GM18508 (cell line): ENCODE measurements around the gene SLC4A11.

Experiments
- ATAC-seq: cut with Tn5 transposase; IDR thresholded peaks from one replicate; pipeline ENCODE4 v1.9.1; 2021; ENCODE audit warnings: moderate number of reproducible peaks; ENCODE audit not compliant: insufficient read depth, unreplicated experiment

Gene SLC4A11

DNA sequence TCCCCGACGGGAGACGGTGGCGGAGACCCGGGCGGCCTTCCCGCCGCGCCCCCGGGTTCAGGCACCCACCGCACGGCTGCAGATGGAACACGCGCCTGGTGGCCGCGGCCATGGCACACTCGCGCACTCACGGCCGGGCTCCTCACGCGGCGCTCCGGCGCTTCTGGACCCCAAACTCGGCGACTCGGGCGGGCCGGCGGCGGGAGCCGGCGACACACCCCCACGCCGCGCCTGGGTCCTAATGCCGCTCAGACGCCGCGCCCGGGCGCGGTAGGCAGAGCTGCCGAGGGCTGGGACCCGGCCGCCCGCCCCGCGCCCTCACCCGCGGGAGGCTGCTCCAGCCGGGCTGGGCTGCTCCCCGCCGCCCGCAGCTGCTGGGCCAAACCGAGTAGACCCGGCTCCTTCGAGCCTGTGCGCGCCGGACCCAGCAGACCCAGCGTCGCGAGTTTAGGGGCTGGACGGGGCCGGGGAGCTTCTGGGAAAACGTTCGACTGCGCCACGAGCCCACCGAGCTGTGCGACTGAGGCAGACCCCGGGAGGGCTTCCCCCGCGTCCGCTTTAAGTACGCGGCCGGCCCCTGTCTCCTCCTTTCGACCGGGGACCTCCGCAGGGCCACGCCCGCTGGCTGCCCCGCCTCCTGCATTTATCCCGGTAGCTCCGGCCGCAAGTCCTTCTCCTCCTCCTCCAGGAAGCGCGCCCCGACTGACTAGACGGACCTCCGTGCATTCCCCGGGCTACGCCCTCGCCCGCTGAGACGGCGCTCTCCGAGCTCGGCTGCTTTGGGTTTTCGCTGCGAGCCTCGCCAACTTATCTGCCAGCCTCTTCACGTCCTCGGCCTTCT is at the start of gene SLC4A11:
TSS of gene SLC4A11 (minus strand) at position 165 of the 841 bp plus-strand sequence. CDS start at position 112, 53 bp downstream.
- ATAC-seq = no peak

DNA sequence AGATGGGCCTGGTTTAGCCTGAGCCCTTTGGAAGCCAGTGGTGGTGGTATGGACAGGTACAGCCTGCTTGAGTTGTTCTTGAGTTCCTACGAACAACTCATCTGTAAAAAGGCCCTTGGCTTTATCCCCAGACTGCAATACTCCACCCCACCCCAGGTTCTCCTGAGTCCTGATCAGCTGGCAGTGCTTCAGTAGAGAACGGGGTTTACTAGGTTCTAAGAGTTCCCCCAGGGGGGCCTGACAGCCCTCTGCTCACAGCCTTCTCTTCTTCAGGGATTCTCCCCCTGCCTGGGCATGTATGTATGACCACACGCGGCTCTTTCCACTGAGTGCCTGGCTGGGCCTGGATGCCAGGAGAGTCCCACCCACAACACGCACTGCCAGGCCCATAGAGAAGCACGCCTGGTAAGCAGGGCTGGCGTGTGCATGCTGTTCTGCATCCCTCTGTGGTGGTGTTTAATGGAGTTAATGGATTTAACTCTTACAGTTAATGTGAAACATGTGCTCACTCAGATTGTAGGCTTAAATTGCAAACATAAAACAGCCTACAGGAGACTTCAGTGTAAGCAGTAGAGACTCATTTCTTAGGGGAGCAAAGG is 44.3 kb upstream of the SLC4A11 start:
- no peak for ATAC-seq

DNA sequence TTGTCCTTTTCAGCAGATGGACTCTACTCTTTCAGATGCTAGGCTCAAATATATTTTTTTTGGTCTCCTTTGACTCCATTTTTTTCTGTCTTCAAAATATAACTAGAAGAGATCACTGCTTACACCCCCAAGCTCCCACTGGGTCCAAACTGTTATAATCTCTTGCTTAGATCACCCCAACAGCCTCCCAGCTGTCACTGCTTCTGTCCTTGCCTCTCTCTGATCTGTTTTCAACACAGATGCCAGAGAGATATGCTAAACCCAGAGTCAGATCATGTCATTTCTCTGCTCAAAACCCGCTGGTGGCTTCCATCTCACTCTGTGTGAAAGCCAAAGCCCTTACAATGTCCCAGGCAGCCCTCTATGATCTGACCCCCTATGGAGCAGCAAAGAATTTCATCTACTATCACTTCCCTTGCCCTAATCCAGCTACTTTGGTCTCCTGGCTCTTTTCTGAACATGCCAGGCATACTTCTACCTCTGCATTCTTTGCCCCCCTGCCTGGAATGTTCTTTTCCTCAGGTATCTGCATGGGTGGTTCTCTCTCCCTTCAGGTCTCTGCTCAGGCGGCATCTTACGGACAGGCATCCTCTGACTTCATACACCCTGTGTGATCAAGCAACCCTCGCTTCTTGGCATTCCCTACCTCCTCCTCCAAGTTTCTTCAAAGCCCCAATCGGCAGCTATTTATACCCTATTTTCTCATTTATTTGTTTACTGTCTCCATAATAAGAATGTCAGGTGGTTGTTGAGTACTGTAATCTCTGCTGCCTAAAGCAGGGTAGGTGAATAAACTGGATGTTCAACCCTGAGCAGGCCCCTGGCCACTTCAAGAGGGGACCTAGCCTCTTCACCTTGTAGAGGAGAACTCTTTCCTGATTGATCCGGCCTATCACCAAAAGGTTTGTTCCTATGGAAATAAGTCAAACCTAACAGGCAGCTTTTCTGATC is 43.6 kb upstream of the SLC4A11 start:
- no peak for ATAC-seq

DNA sequence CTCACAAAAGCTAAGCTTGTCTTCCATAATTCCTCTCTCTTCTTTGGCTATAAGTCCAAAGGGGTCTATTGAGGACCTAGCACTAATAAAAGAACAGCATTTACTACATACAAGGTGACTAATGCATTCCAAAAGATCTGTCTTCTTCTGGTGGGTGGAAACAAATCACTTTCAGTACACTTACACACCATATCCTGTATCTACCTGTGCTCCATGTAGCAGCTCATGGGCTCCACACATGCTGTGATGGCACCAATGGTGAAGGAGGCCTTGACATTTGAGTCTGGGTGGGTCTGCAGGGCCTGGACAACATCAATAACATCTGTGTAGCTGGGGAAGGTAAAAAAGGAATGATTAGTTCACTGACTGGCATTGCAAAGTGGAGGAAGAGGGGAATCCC is 42.4 kb upstream of the SLC4A11 start:
- ATAC-seq = no peak

DNA sequence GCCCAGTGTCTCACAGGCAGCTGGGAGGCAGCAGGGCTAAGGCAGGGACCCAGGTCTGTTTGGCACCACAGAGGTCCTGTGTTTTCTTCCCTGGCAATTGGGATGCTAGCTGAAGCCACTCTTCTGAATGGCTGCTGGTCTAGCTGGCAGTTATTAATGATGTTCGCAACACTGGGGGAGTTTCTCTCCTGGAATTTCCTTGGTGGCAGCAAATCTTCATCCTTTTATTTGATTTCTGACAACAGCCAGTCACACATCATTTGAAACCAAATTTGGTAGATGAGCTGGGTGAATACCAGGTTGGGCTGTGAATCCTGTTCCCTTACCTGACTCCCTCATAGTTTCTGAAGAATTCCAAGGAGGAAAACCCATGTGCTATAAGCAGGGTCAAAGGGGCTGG is 40.8 kb upstream of the SLC4A11 start:
- no peak for ATAC-seq

DNA sequence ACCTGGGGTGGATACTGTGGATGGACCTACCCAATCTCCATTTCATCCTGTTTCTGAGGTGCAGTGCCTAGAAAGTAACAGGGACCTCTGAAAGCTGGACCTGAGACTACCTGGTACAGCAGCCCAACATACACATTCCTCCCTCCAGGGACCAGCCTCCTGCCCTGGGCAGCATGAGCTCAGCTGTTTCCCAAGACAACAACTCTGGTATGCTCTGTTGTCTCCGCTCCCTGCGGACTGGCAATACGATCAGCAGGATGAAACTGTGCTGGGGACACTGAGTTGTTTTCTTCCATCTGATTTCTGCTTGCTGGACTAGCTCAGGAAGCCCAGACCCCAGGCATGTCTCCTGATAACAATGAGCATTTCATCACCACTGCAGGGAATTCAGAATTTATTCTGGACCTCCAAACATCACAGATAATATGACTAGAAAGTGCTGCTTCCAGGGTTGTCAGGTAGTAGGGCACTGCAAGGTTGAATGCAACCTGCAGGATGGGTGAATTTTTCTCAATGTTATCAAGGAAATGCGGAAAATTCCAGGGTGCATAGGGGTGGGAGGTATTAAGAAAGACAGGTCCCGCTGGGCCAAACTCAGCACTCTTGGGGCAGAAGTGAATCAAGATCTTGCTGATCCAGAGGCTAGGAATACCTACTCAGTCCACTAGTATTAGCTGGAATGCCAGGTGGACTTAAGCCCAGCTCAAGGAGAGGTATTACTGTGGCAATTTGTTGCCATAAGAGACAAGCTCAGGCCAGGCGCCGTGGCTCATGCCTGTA is 38.9 kb upstream of the SLC4A11 start:
- no peak for ATAC-seq

DNA sequence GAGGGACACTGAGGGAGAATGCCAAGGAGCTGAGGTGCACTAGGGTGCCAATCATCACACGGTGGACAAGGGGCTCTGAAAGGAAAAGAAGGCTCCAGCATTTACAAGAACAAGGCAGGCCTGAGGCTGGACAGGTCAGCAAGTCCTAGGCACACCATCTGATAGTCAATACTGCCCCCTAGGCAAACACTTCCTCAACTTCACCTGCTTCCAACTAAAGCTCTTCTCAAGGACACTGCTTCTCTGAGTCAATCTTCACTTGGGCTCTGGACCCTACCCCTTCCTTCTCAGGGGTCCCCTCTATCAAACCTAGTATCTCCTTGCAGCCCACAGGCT is 37.7 kb upstream of the SLC4A11 start:
- no peak for ATAC-seq

DNA sequence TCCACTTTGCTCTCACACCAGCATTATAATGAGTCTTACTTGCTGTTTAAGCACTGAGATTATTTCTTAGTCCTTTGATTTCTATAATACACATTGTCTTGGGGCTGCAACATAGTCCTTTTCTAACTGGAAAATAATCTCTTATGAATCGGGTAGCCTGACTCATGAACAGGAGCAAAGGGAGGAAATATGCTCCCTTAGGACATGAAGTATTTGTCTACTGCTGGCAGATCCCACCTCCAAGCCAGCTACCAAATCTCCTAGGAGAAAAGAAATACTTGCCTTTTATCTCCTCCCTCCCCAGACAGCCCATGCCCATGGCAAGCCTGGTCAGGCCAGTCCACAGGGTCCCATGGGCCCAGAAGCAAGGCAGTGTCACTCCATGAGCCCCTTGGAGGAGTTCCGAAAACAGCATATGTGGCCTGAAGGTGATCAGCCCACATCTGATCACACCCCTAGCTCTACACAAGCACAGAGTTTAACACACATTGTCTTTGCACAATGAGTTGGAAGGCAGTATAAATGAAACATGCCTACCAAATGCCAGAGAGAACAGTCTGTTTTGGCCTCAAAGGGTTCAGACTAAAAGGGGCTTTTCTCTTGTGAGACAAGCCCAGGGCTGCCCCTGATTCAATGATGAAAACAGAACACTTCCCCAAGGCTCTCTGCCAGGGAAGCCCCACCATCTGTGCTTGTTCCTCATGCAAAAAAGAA is 37.1 kb upstream of the SLC4A11 start:
- no peak for ATAC-seq

DNA sequence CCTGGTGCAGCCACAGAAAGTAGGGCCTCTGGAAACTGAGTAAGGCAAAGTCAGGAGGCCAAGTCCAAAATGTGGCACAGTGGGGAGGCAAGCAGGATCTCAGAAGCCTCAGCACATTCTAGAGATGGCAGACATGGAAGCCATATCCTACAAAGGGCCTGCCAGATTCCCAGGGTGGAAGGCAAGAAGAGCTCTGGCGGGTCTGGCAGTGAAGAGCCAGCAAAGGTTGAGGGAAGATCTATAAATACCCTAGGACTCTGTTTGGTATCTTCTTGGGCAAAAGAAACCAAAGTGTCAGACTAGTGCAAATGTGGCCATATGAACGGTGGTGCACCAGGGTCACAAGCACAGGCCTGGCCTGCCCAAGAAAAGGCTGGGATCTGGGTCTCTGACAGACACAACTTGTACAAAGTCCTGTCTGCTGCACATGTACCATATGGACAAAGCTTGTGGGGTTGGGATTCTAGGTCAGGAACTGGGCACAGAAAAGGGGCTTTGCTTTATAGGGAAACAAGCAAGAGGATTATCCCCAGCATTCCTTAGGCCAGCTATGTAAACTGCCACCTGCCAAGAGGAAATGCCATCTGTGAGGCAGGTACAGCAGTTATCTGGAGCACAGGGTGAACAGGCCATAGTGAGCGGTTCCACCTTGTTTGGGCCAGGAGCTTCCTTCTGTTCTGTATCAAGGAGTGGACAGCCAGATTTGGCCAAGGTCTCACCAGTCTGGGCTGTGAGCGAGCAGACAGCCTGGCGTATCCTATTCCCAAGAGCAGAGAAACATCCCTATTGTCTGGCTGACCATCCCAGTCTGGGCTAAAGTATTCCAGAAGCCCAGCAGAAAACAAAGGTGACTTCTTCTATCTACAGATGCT is 36.3 kb upstream of the SLC4A11 start:
- no peak for ATAC-seq

DNA sequence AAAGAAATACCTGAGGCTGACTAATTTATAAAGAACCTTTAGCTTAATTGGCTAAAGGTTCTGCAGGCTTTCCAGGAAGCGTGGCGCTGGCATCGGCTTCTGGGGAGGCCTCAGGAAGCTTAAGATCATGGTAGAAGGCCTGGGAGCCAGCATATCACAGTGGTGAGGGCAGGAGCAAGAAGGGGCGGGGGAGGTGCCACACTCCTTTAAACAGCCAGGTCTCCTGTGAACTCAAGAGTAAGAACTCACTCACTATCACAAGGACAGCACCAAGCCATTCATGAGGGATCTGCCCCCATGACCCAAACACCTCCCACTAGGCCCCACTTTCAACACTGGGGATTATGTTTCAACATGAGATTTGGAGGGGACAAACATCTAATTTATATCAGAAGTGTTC is 34.4 kb upstream of the SLC4A11 start:
- ATAC-seq = no peak

DNA sequence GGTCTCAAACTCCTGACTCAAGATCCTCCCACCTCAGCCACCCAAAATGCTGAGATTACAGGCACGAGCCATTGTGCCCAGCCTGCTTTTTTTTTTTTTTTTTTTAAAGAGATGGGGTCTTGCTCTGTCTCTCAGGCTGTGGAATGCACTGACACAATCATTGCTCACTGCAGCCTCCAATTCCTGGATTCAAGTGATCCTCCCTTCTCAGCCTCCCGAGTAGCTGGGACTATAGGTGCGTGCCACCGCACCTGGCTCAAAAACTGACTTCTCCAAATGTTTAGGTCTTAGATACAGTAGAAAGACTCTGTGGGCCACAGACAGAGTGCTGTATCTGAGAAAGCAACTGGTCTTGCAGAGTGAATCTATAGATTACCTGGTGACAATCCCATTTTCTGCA is 31.1 kb upstream of the SLC4A11 start:
- ATAC-seq = no peak

DNA sequence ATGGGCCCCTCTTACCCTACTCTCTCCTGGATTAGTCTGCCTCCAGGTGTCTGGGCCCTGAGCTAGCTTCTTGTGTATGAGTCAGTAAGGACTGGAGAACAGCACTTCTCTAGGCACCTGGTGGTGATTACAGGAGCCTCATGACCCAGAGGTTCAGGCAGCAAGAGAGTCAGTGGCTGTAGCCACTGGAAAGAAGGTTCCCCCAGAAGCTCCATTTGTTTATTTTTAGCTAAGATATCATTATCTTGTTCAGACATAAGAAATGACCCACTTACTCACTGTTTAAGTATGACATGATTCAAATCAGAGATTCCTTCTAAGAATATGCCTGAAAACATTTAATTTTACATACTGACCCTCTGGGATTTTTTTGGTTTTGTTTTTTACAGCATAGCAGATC is 23.6 kb upstream of the SLC4A11 start:
- ATAC-seq = no peak

DNA sequence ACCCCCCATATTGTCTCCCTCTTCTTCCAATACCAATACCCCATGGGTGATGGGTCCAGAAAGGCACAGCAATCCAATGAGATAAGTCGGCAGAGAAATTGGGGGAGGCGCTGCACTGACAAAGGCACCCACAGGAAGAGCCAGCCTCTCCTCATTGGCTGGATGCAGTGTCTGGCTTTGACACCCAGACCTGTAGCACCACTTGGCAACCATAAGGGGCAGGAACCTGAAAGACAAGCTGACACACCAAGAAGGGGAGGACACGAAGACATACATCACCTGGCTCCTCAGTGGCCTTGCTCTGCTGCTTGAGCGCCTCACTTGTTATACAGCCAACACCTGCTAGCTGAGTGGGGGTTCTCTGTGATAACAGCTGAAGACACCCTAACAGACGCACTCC is 19.4 kb upstream of the SLC4A11 start:
- ATAC-seq = no peak

DNA sequence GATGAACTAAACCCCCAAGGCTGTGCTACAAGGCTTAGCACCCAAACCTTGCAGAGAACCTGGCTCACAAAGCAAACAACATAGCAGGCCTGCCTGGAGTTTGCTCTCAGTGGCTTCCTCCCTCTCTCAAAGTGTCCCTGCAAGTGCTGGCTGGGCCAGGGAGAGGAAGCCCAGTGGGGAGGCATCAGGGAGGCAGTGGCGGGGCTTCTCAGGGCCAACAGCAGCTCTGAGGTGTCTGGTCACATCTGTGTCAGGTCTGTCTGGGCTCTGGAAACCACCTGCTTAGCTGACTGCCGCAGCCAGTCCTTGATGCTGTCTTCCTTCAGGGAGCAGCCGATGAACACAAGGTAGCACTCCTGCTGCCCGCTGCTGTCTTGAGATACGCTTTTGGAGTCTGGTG is 16.7 kb upstream of the SLC4A11 start:
- no peak for ATAC-seq

DNA sequence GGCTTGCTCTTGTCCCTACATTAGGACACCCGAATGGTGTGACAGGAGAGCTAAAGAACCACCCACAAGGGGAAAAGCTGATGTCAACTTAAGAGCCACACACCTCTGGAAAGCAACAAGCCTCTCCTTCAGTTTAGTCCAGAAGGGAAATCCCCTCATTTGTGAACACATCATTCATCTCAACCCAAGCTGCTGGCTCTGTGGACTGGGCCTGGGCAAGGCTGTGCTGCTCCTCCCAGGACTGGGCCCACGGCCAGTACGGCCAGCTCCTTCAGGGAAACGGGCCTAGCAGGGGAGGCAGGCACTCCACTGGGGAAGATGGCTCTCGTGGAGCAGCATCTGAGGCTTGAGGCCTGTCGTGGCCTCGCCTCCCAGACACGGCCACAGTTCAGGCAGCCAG is 12.8 kb upstream of the SLC4A11 start:
- ATAC-seq = no peak

DNA sequence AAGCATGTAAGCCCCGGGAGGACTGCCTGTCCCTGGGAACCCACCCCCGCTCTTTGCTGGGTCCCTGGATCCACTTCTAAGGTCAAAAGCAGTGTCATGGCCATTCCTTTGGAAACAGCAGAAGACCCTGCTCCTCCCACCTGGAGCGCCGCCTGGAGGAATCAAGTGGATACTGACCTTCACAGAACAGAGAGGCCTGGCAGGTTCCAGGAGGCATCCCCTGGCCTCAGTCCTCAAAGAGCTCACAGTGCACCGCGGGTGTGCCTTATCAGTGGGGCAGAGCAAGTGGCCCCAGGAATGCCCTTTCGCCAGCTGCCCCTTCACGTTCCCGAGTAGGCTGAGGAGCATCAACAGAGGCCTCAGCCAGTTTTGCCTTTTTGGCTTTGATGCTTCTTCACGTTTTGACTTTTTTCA is 11.1 kb upstream of the SLC4A11 start:
- ATAC-seq = no peak

DNA sequence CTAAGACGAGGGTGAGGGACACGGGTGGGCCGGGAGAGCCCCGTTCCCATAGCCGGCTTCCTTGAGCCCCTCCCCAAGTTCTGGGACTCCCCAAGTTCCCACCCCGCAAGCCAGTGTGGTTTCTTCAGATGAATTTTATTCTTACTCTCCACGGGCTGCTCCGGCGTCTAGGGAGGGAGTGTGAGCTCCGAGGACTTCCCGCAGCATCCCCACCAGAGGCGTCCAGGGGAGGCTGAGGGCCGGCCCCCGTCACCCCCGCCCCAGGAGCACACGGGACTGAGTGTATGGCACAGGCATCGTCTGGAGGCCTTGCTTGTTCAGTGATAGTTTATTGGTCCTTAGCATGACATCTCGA is 10.0 kb upstream of the SLC4A11 start:
- no peak for ATAC-seq

DNA sequence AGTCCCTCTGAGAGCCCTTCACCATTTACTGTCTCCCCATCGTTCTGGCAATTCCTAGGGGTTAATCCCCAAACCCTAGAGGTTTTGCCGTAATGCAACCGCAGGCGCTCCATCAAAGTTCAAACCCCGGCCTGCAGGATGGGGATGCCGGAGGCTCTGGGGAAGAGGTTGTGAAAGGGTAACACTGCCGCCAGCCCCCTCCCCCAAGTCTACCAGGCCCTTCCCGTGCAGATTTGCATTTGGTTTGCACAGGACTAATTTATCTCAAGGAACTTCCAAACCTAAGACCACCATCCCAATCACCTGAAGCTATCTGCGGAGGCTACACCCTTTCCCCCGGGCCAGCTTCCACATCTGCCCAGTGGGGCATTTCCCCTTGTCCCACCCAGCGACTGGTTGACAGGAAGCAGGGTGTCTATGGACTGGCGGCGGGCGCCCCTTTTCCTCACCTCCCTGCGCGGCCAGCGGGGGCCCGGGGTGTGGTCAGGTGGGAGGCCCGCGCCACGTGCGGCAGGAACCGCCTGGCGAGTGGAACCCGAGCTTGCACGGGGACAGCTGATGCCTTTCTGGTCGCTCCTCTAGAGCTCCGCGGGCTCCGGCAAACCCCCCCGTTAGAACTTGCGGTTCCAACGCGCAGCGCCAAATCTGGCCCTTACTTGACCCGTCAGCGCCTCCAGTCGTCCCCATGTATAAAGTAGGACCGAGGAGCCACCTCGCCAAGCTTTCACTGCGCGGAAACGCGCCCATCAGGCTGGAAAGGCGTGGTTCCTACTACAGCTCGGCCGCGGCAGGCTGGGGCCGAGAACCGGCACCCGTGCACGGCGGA is 9.4 kb upstream of the SLC4A11 start:
- ATAC-seq = no peak
